Loucy (cell line): ENCODE results near the gene KIF1B.

ENCODE experiments used
- EZH2phosphoT487 ChIP-seq: fragments of 200-600 bp; IDR thresholded peaks from 2 replicates; pipeline ENCODE4 v1.6.1; 2018; ENCODE audit warnings: antibody characterized with exemption, mild to moderate bottlenecking, moderate library complexity, borderline replicate concordance
- TF ChIP-seq, protein P1 (sequence below): fragments of 200-600 bp; sonication (generic); conservative IDR thresholded peaks from 2 replicates; pipeline ENCODE4 v1.5.1; 2014; ENCODE audit warnings: mild to moderate bottlenecking, antibody characterized with exemption, low read length

DNA sequence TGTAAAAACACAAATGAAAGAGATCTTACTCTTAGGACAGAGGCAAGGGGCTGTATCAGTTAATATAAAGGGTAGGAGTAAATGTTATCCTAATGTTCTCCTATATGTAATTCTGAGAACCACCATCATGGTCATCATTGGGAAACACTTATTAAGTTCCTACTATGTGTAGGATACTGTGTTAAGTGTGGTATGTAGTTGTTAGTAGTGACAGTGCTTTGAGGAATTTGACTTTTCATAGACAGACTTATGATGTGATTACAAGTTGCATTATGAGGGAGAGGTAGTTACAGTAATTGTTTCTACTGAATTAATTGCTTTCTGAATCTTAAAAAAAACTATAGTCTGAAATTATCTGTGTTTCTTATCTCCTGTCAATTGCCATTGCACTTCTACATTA, 136.7 kb downstream of the KIF1B start:
- TF ChIP-seq, protein P1, sequence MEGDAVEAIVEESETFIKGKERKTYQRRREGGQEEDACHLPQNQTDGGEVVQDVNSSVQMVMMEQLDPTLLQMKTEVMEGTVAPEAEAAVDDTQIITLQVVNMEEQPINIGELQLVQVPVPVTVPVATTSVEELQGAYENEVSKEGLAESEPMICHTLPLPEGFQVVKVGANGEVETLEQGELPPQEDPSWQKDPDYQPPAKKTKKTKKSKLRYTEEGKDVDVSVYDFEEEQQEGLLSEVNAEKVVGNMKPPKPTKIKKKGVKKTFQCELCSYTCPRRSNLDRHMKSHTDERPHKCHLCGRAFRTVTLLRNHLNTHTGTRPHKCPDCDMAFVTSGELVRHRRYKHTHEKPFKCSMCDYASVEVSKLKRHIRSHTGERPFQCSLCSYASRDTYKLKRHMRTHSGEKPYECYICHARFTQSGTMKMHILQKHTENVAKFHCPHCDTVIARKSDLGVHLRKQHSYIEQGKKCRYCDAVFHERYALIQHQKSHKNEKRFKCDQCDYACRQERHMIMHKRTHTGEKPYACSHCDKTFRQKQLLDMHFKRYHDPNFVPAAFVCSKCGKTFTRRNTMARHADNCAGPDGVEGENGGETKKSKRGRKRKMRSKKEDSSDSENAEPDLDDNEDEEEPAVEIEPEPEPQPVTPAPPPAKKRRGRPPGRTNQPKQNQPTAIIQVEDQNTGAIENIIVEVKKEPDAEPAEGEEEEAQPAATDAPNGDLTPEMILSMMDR: no peak
- TF ChIP-seq EZH2phosphoT487: no peak
